Ishikawa (cell line): ENCODE measurements around the gene AFAP1L1.

ENCODE experiments used
- CEBPB ChIP-seq: IDR thresholded peaks from 2 replicates; pipeline ENCODE4 v1.6.1; 2012
- TCF12 ChIP-seq: IDR thresholded peaks from 2 replicates; pipeline ENCODE4 v1.6.1; 2012; ENCODE audit warnings: low read depth
- TF ChIP-seq, protein P1 (sequence below): IDR thresholded peaks from 2 replicates; pipeline ENCODE4 v1.6.1; 2012

DNA sequence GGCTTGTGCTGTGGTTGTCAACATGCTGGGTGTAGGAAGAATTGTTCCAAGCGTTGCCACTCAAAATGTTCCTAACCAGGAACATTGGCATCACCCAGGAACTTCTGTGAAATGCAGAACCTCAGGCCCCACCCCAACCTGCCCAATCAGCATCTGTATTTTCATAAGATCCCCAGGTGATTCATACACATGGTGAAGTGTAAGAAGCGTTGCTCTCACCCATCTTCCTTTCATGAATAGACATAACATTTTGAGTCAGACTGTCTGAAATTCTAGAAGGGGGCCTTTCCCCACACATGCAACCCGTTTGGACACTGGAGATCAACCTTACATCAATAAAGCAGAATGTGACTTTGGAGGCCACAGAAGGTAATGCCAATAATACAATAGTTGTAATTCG, 9.3 kb upstream of the AFAP1L1 start:
- TF ChIP-seq CEBPB (no peak), TCF12 (no peak)
- TF ChIP-seq, protein P1, sequence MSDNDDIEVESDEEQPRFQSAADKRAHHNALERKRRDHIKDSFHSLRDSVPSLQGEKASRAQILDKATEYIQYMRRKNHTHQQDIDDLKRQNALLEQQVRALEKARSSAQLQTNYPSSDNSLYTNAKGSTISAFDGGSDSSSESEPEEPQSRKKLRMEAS: no peak
